Measurements from ENCODE around the gene SPTLC1. TPM values are rescaled to one million over a fixed set of nuclear protein-coding genes. Genes with fewer than 3 reads are reported as not detected.

Gene SPTLC1
- total and polyA plus RNA-seq, 2 of the 8 experiments (the other 6 are each of a cell fraction or from before 2014, with no cell fraction given), result 34.2 to 62.1 TPM

DNA sequence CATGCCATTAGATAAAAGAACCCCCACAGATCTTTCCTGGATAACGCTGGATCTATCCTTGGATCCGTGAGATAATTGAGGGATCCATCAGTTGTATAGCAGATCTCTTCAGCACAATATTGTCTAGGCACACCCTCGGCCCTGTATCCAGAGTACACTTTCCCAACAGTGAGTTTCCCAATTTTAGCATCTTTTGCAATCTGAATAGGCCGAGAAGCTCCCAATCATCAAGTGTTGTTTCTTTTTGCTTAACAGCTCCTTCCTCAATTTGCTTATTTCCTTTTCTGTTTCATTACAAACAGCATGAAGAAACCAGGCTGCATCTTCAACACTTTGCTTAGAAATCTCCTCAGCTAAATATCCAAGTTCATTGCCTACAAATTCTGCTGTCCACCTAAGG lies 4.4 kb upstream of the SPTLC1 start:
- no peak for FAIRE-seq
- H2BK15ac ChIP-seq (ENCODE audit: low read length), result no peak overlapping the region
- H3K9me3 ChIP-seq (ENCODE audit: insufficient read depth in 2 of 2, low read depth in 1 of 2, low read length in 1 of 2), result no peaks in the 10 kb centered on the region
- no peaks in the 10 kb centered on the region; a peak in 1 of 7 replicates for H3K4me1 ChIP-seq (replicated peaks in 1 of 4; ENCODE audit: control insufficient read depth in 3 of 4, insufficient read depth in 4 of 4, low read length in 3 of 4)
- no peak overlapping the region for H2BK20ac ChIP-seq (ENCODE audit: low read length)
- no peak overlapping the region for H3K18ac ChIP-seq (ENCODE audit: extremely low read depth, low read length)
- no peak overlapping the region for H2BK120ac ChIP-seq (replicated peaks; ENCODE audit: low read depth, low read length)
- H3K14ac ChIP-seq (ENCODE audit: insufficient read length), result no peak overlapping the region
- no peak overlapping the region for H3K23ac ChIP-seq (ENCODE audit: insufficient read length)
- POLR2A ChIA-PET (ENCODE audit: partially characterized antibody), result interaction anchor here (1.5 kb wide), 1 partner anchor 19 kb away, joined by 3 read pairs; no protein-coding TSS in a partner anchor
- no peaks in the 10 kb centered on the region; a peak in 2 of 7 replicates for H3K27me3 ChIP-seq (replicated peaks in 1 of 4; ENCODE audit: control insufficient read depth in 3 of 4, extremely low read depth in 1 of 4, insufficient read depth in 3 of 4, low read length in 3 of 4)
- H4K20me1 ChIP-seq (replicated peaks in 1 of 2; ENCODE audit: control insufficient read depth in 1 of 2, insufficient read depth in 2 of 2, low read length in 2 of 2), result no peaks in the 10 kb centered on the region
- H3K36me3 ChIP-seq (ENCODE audit: control insufficient read depth in 2 of 4, insufficient read depth in 4 of 4, low read length in 3 of 4), result no peaks in the 10 kb centered on the region
- H2AK5ac ChIP-seq (ENCODE audit: low read depth, low read length), result no peak overlapping the region
- TF ChIP-seq FOSL1 (IDR thresholded peaks at IDR 0.05; ENCODE audit: insufficient read depth, low read depth, low read length) (no peak), SIRT6 (IDR thresholded peaks at IDR 0.05; ENCODE audit: low read length) (no peak), SUZ12 (IDR thresholded peaks at IDR 0.05; ENCODE audit: low read length) (no peak), CEBPB (IDR thresholded peaks at IDR 0.05; ENCODE audit: low read depth, low read length) (no peak), SIX5 (IDR thresholded peaks at IDR 0.05; ENCODE audit: low read depth, low read length) (no peak), KDM5A (IDR thresholded peaks at IDR 0.05; ENCODE audit: low read length) (no peak)
- TF ChIP-seq, protein P1, sequence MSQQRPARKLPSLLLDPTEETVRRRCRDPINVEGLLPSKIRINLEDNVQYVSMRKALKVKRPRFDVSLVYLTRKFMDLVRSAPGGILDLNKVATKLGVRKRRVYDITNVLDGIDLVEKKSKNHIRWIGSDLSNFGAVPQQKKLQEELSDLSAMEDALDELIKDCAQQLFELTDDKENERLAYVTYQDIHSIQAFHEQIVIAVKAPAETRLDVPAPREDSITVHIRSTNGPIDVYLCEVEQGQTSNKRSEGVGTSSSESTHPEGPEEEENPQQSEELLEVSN (IDR thresholded peaks at IDR 0.05), result no peak
- TF ChIP-seq, protein P2, sequence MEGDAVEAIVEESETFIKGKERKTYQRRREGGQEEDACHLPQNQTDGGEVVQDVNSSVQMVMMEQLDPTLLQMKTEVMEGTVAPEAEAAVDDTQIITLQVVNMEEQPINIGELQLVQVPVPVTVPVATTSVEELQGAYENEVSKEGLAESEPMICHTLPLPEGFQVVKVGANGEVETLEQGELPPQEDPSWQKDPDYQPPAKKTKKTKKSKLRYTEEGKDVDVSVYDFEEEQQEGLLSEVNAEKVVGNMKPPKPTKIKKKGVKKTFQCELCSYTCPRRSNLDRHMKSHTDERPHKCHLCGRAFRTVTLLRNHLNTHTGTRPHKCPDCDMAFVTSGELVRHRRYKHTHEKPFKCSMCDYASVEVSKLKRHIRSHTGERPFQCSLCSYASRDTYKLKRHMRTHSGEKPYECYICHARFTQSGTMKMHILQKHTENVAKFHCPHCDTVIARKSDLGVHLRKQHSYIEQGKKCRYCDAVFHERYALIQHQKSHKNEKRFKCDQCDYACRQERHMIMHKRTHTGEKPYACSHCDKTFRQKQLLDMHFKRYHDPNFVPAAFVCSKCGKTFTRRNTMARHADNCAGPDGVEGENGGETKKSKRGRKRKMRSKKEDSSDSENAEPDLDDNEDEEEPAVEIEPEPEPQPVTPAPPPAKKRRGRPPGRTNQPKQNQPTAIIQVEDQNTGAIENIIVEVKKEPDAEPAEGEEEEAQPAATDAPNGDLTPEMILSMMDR (IDR thresholded peaks at IDR 0.05; ENCODE audit: control extremely low read depth in 1 of 3, insufficient read depth in 1 of 3, low read depth in 1 of 3, low read length in 3 of 3), result no peak
- no peak overlapping the region for H3K4me3 ChIP-seq (ENCODE audit: extremely low read depth in 1 of 4, insufficient read depth in 2 of 4, low read depth in 3 of 4, low read length in 4 of 4)
- no peak overlapping the region for H3K4me2 ChIP-seq (ENCODE audit: insufficient read depth in 1 of 2, low read depth in 2 of 2, low read length in 2 of 2)
- no peak overlapping the region for H3K27ac ChIP-seq (ENCODE audit: low read depth, low read length)
- no peak overlapping the region for H3K56ac ChIP-seq (replicated peaks; ENCODE audit: insufficient read length, low read depth, low read length)
- H3K79me1 ChIP-seq (ENCODE audit: low read depth, low read length), result no peaks in the 10 kb centered on the region
- no peak overlapping the region for H3K4ac ChIP-seq (replicated peaks; ENCODE audit: insufficient read length, low read depth, low read length)
- DNase-seq (ENCODE audit: low read depth in 1 of 2, low spot score in 2 of 2), result no peak
- no peak overlapping the region for H2BK5ac ChIP-seq (ENCODE audit: low read depth, low read length)
- no peak overlapping the region for H3K9ac ChIP-seq (replicated peaks in 1 of 4; ENCODE audit: extremely low read depth in 1 of 4, low read depth in 3 of 4, low read length in 3 of 4)
- no peak overlapping the region for H4K5ac ChIP-seq (ENCODE audit: insufficient read length, low read depth, low read length)
- H3K79me2 ChIP-seq (ENCODE audit: control insufficient read depth in 1 of 2, insufficient read depth in 2 of 2, low read length in 2 of 2), result peaks cover 4 to 6% of the 10 kb centered on the region in 2 experiments; a peak in 3 of 4 replicates
- no peak overlapping the region for H2AFZ ChIP-seq (ENCODE audit: low read length)
- no peaks in the 10 kb centered on the region for H3K23me2 ChIP-seq (ENCODE audit: low read depth, low read length)
- no peak overlapping the region for H2BK12ac ChIP-seq (ENCODE audit: low read depth, low read length)
- no peak overlapping the region for H4K91ac ChIP-seq (replicated peaks; ENCODE audit: insufficient read length, low read length)
- CTCF ChIA-PET (ENCODE audit: partially characterized antibody), result interaction anchor here (0.6 kb wide), 1 partner anchor 26 kb away, joined by 3 read pairs; no protein-coding TSS in a partner anchor
- WGBS, 2 experiments (ENCODE audit: extremely low coverage in 1 of 2, insufficient coverage in 1 of 2, insufficient read length in 1 of 2, insufficient replicate concordance in 2 of 2, low coverage in 1 of 2, low lambda C conversion rate in 2 of 2, missing lambda C conversion rate in 1 of 2), result 61% methylated on average over 4 of the region's 4 CpGs; no CpG with 5 or more reads in 1 of the 2 experiments
- no peak overlapping the region for H4K8ac ChIP-seq (ENCODE audit: extremely low read depth, insufficient read depth, low read length)
